Bronchial epithelial cell (primary cell): ENCODE data around the gene DCAF4. TPM values are rescaled to one million over a fixed set of nuclear protein-coding genes. Genes with fewer than 3 reads are reported as not detected.

ENCODE experiments used
- DNase-seq: peaks from one replicate; pipeline ENCODE4 v3.0.0-alpha.2; 2010; ENCODE audit warnings: low read depth
- FAIRE-seq: peaks from 2 replicates; lab custom pipeline; 2011; peaks lifted over from hg19 to GRCh38; lab: Jason Lieb, UNC
- H3K27me3 ChIP-seq: 2 replicates; pipeline ENCODE4 v1.5.1; 2011; ENCODE audit warnings: low read length; ENCODE audit not compliant: control insufficient read depth, insufficient read depth
- H3K36me3 ChIP-seq: 2 replicates; pipeline ENCODE4 v1.5.1; 2011; ENCODE audit warnings: low read length; ENCODE audit not compliant: control insufficient read depth, insufficient read depth
- H3K4me3 ChIP-seq: 2 replicates; pipeline ENCODE4 v1.5.1; 2011; ENCODE audit warnings: mild to moderate bottlenecking, low read depth, low read length, control low read depth
- CTCF ChIP-seq: IDR thresholded peaks from 2 replicates; pipeline ENCODE4 v1.5.1; 2011; ENCODE audit warnings: mild to moderate bottlenecking, moderate library complexity, low read length, control low read depth, inconsistent platforms; ENCODE audit not compliant: insufficient read depth, severe bottlenecking
- total RNA-seq: library from RNA; depleted of rRNA; stranded (reverse); fragments of >200 nt; gene quantifications from 2 replicates; pipeline ENCODE4 v1.2.1, GENCODE V29; 2014

Gene DCAF4
- total RNA-seq, 1 donor from 2014 or later, result 14.0 TPM

- Histone ChIP-seq H3K4me3 (peak overlapping the region; percentile 72), H3K27me3 (no peaks in the 10 kb centered on the region), H3K36me3 (no peaks in the 10 kb centered on the region)
- DNase-seq (no peak), FAIRE-seq (no peak)
- no peak for TF ChIP-seq CTCF
These were observed 411 bp upstream of the DCAF4 start for GRCh38 chr14:72925815-72926291.

- no peak for FAIRE-seq
- no peak for TF ChIP-seq CTCF
- Histone ChIP-seq H3K36me3 (no peaks in the 10 kb centered on the region), H3K4me3 (no peak overlapping the region), H3K27me3 (no peaks in the 10 kb centered on the region)
- no peak for DNase-seq
These were observed 2.6 kb downstream of the DCAF4 start for GRCh38 chr14:72928872-72929271.

- H3K4me3 ChIP-seq, result no peak overlapping the region
- TF ChIP-seq CTCF, result no peak
- H3K27me3 ChIP-seq, result no peaks in the 10 kb centered on the region
- DNase-seq (no peak), FAIRE-seq (no peak)
- no peaks in the 10 kb centered on the region for H3K36me3 ChIP-seq
These were observed 3.2 kb downstream of the DCAF4 start for GRCh38 chr14:72929316-72930080.

GRCh38 chr14:72932893-72933292, 6.6 kb downstream of the DCAF4 start:
- Histone ChIP-seq H3K27me3 (no peaks in the 10 kb centered on the region), H3K36me3 (peaks cover 1% of the 10 kb centered on the region), H3K4me3 (no peak overlapping the region)
- TF ChIP-seq CTCF, result no peak
- DNase-seq, result no peak
- FAIRE-seq, result no peak

GRCh38 chr14:72939630-72940029, 13.4 kb downstream of the DCAF4 start:
- no peak overlapping the region for H3K4me3 ChIP-seq
- DNase-seq, result no peak
- TF ChIP-seq CTCF, result no peak
- H3K27me3 ChIP-seq, result no peaks in the 10 kb centered on the region
- no peak for FAIRE-seq
- H3K36me3 ChIP-seq, result peaks cover 25% of the 10 kb centered on the region
